Smooth muscle cell (in vitro differentiated cells): ENCODE data around the gene WARS2. TPM values are rescaled to one million over a fixed set of nuclear protein-coding genes. Genes with fewer than 3 reads are reported as not detected.

Source experiments
- DNase-seq: peaks from one replicate; lab custom pipeline; 2025; ENCODE audit not compliant: unreplicated experiment; lab: John Stamatoyannopoulos, UW
- H2AFZ ChIP-seq: fragments of 200-600 bp; sonication (generic); 2 replicates; pipeline ENCODE4 v1.6.0; 2016; ENCODE audit warnings: antibody characterized with exemption, low read depth, mild to moderate bottlenecking
- H3F3A ChIP-seq: fragments of 200-600 bp; sonication (generic); 2 replicates; pipeline ENCODE4 v1.6.0; 2017; ENCODE audit warnings: antibody characterized with exemption, low read depth
- H3K27ac ChIP-seq: fragments of 200-600 bp; sonication (generic); 2 replicates; pipeline ENCODE4 v1.5.1; 2016; ENCODE audit warnings: low read depth, mild to moderate bottlenecking
- H3K27me3 ChIP-seq: fragments of 200-600 bp; sonication (generic); 2 replicates; pipeline ENCODE4 v1.6.1; 2016; ENCODE audit warnings: low read depth, mild to moderate bottlenecking
- H3K36me3 ChIP-seq: fragments of 200-600 bp; sonication (generic); 2 replicates; pipeline ENCODE4 v1.5.1; 2016; ENCODE audit warnings: low read depth
- H3K4me1 ChIP-seq: fragments of 200-600 bp; sonication (generic); 2 replicates; pipeline ENCODE4 v1.5.1; 2016; ENCODE audit warnings: low read depth
- H3K4me2 ChIP-seq: fragments of 200-600 bp; sonication (generic); 2 replicates; pipeline ENCODE4 v1.6.0; 2016; ENCODE audit warnings: mild to moderate bottlenecking
- H3K4me3 ChIP-seq: fragments of 200-600 bp; sonication (generic); 2 replicates; pipeline ENCODE4 v1.5.1; 2016; ENCODE audit warnings: mild to moderate bottlenecking
- H3K79me2 ChIP-seq: fragments of 200-600 bp; sonication (generic); 2 replicates; pipeline ENCODE4 v1.6.0; 2016; ENCODE audit warnings: low read depth, mild to moderate bottlenecking
- H3K9ac ChIP-seq: fragments of 200-600 bp; sonication (generic); 2 replicates; pipeline ENCODE4 v1.6.0; 2016; ENCODE audit warnings: low read depth
- H3K9me3 ChIP-seq: fragments of 200-600 bp; sonication (generic); replicated peaks from 2 replicates; pipeline ENCODE4 v1.5.1; 2016; ENCODE audit warnings: low read depth
- H4K20me1 ChIP-seq: fragments of 200-600 bp; sonication (generic); 2 replicates; pipeline ENCODE4 v1.6.0; 2016; ENCODE audit warnings: low read depth
- CTCF ChIP-seq: fragments of 200-600 bp; sonication (generic); IDR thresholded peaks from 2 replicates; pipeline ENCODE4 v1.5.1; 2017; ENCODE audit warnings: borderline replicate concordance, mild to moderate bottlenecking, antibody characterized with exemption; ENCODE audit not compliant: insufficient read depth, poor library complexity, severe bottlenecking
- WGBS: methylation state at CpG from one replicate; pipeline ENCODE4 v1.1.7; 2016; ENCODE audit warnings: low lambda C conversion rate; 5-methylcytosine and 5-hydroxymethylcytosine counted together
- polyA plus RNA-seq: library from polyadenylated mRNA; unstranded; fragments of >200 nt; fragmentation: Nextera tagmentation; extraction: Ambion mirVana; gene quantifications from 2 replicates; pipeline ENCODE4 v1.2.1, GENCODE V29; 2016
- total RNA-seq: library from RNA; depleted of rRNA; stranded (reverse); fragments of >200 nt; gene quantifications from 2 replicates; pipeline ENCODE4 v1.2.3, GENCODE V29; 2014

The WARS2 gene
- total and polyA plus RNA-seq, 2 experiments from 2014 or later, result 5.9 to 9.6 TPM

GRCh38 chr1:119147661-119148090 lies 7.2 kb upstream of the WARS2 start:
- Histone ChIP-seq H3F3A (no peaks in the 10 kb centered on the region), H3K4me2 (no peak overlapping the region), H3K27ac (no peak overlapping the region), H2AFZ (no peak overlapping the region), H3K4me1 (no peaks in the 10 kb centered on the region), H3K36me3 (no peaks in the 10 kb centered on the region), H4K20me1 (no peaks in the 10 kb centered on the region), H3K79me2 (no peaks in the 10 kb centered on the region), H3K27me3 (no peaks in the 10 kb centered on the region), H3K9me3 (no peaks in the 10 kb centered on the region), H3K4me3 (no peak overlapping the region), H3K9ac (no peak overlapping the region)
- WGBS, result 88% methylated on average over 4 of the region's 4 CpGs
- DNase-seq, result no peak
- TF ChIP-seq CTCF, result no peak

- Histone ChIP-seq H3K4me2 (no peak overlapping the region), H3K36me3 (no peaks in the 10 kb centered on the region), H3K9me3 (no peaks in the 10 kb centered on the region), H4K20me1 (no peaks in the 10 kb centered on the region), H2AFZ (no peak overlapping the region), H3K79me2 (no peaks in the 10 kb centered on the region), H3F3A (no peaks in the 10 kb centered on the region), H3K9ac (no peak overlapping the region), H3K27me3 (no peaks in the 10 kb centered on the region), H3K4me3 (no peak overlapping the region), H3K4me1 (no peaks in the 10 kb centered on the region), H3K27ac (no peak overlapping the region)
- 89% methylated on average over 4 of the region's 4 CpGs for WGBS
- no peak for TF ChIP-seq CTCF
- no peak for DNase-seq
Observed at GRCh38 chr1:119146466-119146865, 6.0 kb upstream of the WARS2 start.

DNA sequence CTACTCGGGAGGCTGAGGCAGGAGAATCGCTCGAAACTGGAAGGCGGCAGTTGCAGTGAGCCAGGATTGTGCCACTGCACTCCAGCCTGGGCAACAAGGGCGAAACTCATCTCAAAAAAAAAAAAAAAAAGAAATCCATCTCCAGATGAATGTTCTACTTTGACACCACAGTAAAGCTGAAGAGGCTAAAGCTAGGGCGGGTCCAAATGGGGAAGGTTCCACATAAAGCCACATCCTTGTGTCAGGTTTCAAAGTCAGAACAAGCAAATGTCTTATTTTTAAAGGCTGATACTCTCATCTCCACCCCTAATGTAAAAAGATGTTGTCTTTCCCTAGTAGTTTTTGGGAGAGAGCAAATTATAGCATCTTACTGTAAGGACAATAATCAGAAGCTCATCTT lies 4.4 kb upstream of the WARS2 start:
- Histone ChIP-seq H3K4me2 (no peak overlapping the region), H3F3A (no peaks in the 10 kb centered on the region), H3K27ac (no peak overlapping the region), H3K9ac (no peak overlapping the region), H2AFZ (no peak overlapping the region), H4K20me1 (no peaks in the 10 kb centered on the region), H3K79me2 (no peaks in the 10 kb centered on the region), H3K27me3 (no peaks in the 10 kb centered on the region), H3K4me3 (no peak overlapping the region), H3K4me1 (peaks cover 4% of the 10 kb centered on the region), H3K36me3 (no peaks in the 10 kb centered on the region), H3K9me3 (no peaks in the 10 kb centered on the region)
- TF ChIP-seq CTCF, result no peak
- no peak for DNase-seq
- 98% methylated on average over 6 of the region's 6 CpGs for WGBS

GRCh38 chr1:119143706-119144105 lies 3.3 kb upstream of the WARS2 start:
- 93% methylated on average over 1 of the region's 1 CpG for WGBS

More at GRCh38 chr1:119143706-119144105, 3.3 kb upstream of the WARS2 start:
- no peaks in the 10 kb centered on the region for H4K20me1 ChIP-seq
- no peak overlapping the region for H3K4me2 ChIP-seq
- no peak for DNase-seq
- TF ChIP-seq CTCF, result no peak
- H3K9ac ChIP-seq, result no peak overlapping the region
- H3K27ac ChIP-seq, result no peak overlapping the region
- no peaks in the 10 kb centered on the region for H3K9me3 ChIP-seq
- peaks cover 4% of the 10 kb centered on the region for H3K79me2 ChIP-seq
- H3K36me3 ChIP-seq, result no peaks in the 10 kb centered on the region
- H3F3A ChIP-seq, result no peaks in the 10 kb centered on the region
- H3K27me3 ChIP-seq, result no peaks in the 10 kb centered on the region
- H3K4me3 ChIP-seq, result no peak overlapping the region
- H2AFZ ChIP-seq, result no peak overlapping the region
- H3K4me1 ChIP-seq, result peaks cover 4% of the 10 kb centered on the region
